Measurements from ENCODE around the gene ATP2C2.

Gene ATP2C2

GRCh38 chr16:84368308-84368996, at the start of gene ATP2C2:
ATP2C2 (plus strand) TSS chr16:84368538; CDS start chr16:84368616, 78 bp downstream.
- H3K4me3 ChIP-seq: no peak within 1 kb of the TSS
- H3K27me3 ChIP-seq: peaks cover 0 to 54% of the 10 kb centered on the region in 2 donors

GRCh38 chr16:84319146-84319760, 49.1 kb upstream of the ATP2C2 start:
- no peak for DNase-seq
- H3K9me3 ChIP-seq: peaks cover 0 to 7% (median 0%) of the 10 kb centered on the region in 3 donors
- intact Hi-C loops (cut with DNase I; ENCODE audit: low total_unique reads): loop anchor here (10.0 kb wide), 1 partner anchor 134 kb away; the partner anchor contains the start of gene TAF1C
- H3K27ac ChIP-seq: no peak overlapping the region
- H3K27me3 ChIP-seq: no peaks in the 10 kb centered on the region
- H3K4me3 ChIP-seq: no peak overlapping the region
- H3K4me1 ChIP-seq: peaks cover 0 to 4% (median 0%) of the 10 kb centered on the region in 4 donors
- H3K36me3 ChIP-seq: peaks cover 19 to 42% (median 21%) of the 10 kb centered on the region in 3 donors
- no peak for TF ChIP-seq CTCF (IDR thresholded peaks at IDR 0.05)

More at GRCh38 chr16:84368308-84368996, at the start of gene ATP2C2:
- Histone ChIP-seq H3K36me3 (no peaks in the 10 kb centered on the region), H3K27ac (no peak within 1 kb of the TSS), H3K9me3 (no peaks in the 10 kb centered on the region), H3K4me1 (peaks cover 0 to 8% (median 7%) of the 10 kb centered on the region in 4 donors)
- TF ChIP-seq CTCF (IDR thresholded peaks at IDR 0.05): no peak
- no peak for DNase-seq
- intact Hi-C loops (cut with DNase I; ENCODE audit: low total_unique reads): no loop called here

GRCh38 chr16:84320511-84320910, 47.8 kb upstream of the ATP2C2 start:
- Histone ChIP-seq H3K27ac (no peak overlapping the region), H3K36me3 (peaks cover 28 to 42% (median 28%) of the 10 kb centered on the region in 3 donors), H3K4me3 (no peak overlapping the region), H3K27me3 (no peaks in the 10 kb centered on the region), H3K9me3 (peaks cover 0 to 7% (median 0%) of the 10 kb centered on the region in 3 donors), H3K4me1 (no peaks in the 10 kb centered on the region)
- DNase-seq: no peak
- intact Hi-C loops (cut with DNase I; ENCODE audit: low total_unique reads): no loop called here
- no peak for TF ChIP-seq CTCF (IDR thresholded peaks at IDR 0.05)

GRCh38 chr16:84321932-84322331, 46.4 kb upstream of the ATP2C2 start:
- TF ChIP-seq CTCF (IDR thresholded peaks at IDR 0.05): no peak
- Histone ChIP-seq H3K27ac (no peak overlapping the region), H3K4me1 (no peaks in the 10 kb centered on the region), H3K36me3 (peaks cover 35 to 48% (median 41%) of the 10 kb centered on the region in 3 donors), H3K4me3 (no peak overlapping the region), H3K27me3 (no peaks in the 10 kb centered on the region), H3K9me3 (peaks cover 0 to 7% (median 0%) of the 10 kb centered on the region in 3 donors)
- no peak for DNase-seq
- intact Hi-C loops (cut with DNase I; ENCODE audit: low total_unique reads): no loop called here

- intact Hi-C loops (cut with DNase I; ENCODE audit: low total_unique reads): no loop called here
- H3K36me3 ChIP-seq: peaks cover 42 to 55% (median 50%) of the 10 kb centered on the region in 3 donors
- H3K27ac ChIP-seq: no peak overlapping the region
- no peaks in the 10 kb centered on the region for H3K27me3 ChIP-seq
- TF ChIP-seq CTCF (IDR thresholded peaks at IDR 0.05): no peak
- H3K4me3 ChIP-seq: no peak overlapping the region
- DNase-seq: no peak
- peaks cover 0 to 4% (median 0%) of the 10 kb centered on the region in 3 donors for H3K9me3 ChIP-seq
- H3K4me1 ChIP-seq: no peaks in the 10 kb centered on the region
These were observed 45.6 kb upstream of the ATP2C2 start for GRCh38 chr16:84322749-84323148.

Measured in tibial artery (tissue), 4 donors.